Left lobe of liver (tissue), 2 donors: Measurements from ENCODE around the gene AMT. TPM values are rescaled to one million over a fixed set of nuclear protein-coding genes. Genes with fewer than 3 reads are reported as not detected.

Experiments
- ATAC-seq: fragments of 200-7000 bp; cut with Tn5 transposase; one replicate; pipeline ENCODE4 v1.9.1; 2020; ENCODE audit warnings: mild to moderate bottlenecking, moderate library complexity
- DNase-seq: peaks from one replicate; pipeline ENCODE4 v3.0.0-alpha.2; 2020; ENCODE audit warnings: low spot score
- total RNA-seq: library from RNA; stranded (reverse); gene quantifications from one replicate; pipeline ENCODE4 v1.2.1, GENCODE V29; 2021
- donor health status: DM: no; HTN: no; CAD: no; lungs with moderate emphysema.
- donor health status: DM: no; HTN: yes; CAD: no.

AMT gene
- total RNA-seq, result 46.8 TPM

GRCh38 chr3:49422379-49423248, at the start of gene AMT:
TSS of gene AMT (minus strand) at chr3:49422473. CDS start at chr3:49422450, 23 bp downstream.
- peak; percentile 83 for DNase-seq
- ATAC-seq, result peak; percentile 94

DNA sequence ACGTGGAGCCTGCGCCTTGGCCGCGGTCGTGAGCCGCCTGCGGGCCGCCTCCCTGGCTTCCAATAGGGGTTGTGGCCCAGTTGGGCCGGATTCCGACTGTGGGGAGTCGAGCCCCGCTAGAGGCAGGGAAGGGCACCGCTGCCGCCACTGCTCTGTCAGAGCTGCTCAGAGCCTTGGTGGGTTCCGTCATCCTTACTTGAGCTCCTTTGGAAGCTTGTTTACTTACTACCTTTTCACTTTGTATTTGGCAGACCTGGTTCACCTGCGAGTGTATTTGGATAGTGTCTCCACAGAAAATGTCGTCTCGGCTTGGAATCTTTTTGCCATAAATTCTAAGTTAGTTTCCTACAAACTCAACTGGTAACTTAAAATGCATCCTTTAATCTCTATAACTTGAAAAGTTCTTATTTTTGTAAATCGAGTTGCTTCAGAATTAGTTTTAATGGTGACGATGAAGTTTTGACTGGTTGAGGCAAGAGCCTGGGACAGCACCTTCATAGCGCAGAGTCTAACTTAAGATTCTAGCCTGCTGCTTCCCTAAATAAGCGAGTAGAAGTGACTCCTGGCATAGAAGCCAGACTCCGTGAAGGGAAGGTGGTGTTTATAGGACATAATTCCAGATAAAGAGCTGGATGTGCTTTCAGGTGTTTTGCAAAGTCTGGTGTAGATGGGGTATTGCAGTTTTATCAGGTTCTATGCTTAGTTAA, 48.6 kb upstream of the AMT start:
- no peak for ATAC-seq

DNA sequence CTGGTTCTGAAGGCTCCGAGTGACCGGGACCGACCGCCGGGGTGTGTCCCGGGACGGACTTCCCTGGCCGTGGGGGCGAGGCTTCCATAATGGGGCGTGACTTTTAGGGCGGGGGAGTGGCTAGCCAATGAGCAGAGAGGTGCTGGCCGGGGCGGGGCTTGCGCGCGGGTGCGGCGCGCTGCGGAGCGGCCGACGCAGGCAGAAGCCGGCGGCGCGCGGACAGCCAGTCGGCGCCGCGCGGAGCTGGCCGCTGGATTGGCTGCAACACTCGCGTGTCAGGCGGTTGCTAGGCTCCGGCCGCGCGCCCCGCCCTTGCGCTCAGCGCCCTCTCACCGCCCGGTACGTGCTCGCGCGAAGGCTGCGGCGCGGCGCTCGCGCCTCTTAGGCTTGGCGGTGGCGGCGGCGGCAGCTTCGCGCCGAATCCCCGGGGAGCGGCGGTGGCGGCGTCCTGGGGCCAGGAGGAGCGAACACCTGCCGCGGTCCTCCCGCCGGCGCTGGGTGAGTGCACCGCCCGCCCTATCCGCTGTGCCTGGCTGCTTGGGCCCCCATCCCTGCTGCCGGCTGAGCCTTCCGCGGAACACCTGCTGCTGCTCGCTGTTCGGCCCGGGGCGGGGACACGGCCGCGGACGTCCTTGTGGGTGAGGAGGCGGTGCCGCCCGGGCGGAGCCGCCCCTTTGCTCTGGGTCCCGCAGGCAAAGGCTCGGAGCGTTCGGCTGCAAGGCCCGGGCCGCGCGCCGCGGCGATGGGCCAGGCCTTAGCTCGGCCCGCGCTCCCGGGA, 47.9 kb upstream of the AMT start, which contains the start of gene DAG1:
DAG1 (plus strand) TSS at position 332 of the 778 bp plus-strand sequence. CDS start 40,268 bp downstream, outside the sequence.
- ATAC-seq, result peak; percentile 86
- peak; percentile 99 for DNase-seq

More for the DNA sequence above, 48.6 kb upstream of the AMT start:
- DNase-seq, result no peak

DNA sequence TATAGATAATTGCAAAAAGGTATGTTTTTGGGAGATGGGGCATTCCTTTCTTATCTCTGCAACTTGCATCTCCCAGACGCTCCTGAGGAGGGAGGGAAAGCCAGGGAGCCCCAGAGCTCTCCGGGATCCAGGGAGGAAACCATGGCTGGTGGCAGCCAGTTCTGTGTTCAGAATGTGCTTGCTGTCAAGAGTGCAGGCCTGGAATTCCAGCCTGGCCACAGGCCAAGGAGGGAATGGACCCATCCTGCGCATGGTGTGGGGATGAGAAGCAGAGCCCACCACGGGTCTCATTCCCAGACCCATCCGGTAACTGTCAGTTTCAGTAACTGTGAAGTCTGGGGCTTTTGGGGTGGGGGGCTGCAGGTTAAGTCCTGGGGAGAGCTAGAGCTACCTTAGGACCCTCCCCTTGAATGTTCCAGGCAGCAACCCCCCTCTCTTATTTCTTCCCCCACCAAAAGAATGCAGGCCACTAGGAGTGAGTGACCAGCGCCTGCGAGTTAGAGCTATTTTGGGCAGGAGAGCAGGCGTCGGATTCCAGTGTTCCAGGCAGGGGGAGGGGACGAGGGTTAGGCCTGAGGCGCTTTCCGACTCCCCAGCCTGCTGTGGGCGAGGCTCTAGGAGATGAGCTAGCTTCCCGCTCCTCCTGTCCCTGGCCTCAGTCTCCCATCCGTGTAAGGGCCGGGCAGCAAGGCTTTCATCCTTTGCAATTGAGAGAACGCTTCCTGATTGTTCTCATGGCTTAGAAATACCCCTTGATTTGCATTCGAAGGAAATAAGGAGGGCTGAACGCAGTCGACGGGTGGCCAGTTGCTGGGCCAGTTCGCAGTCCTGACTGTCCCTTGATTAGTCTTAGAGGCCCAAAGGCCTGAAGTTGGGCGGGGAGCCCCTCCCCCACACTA, 47.0 kb upstream of the AMT start:
- peak; percentile 41 for ATAC-seq
- peak; percentile 70 for DNase-seq

- ATAC-seq, result no peak
- DNase-seq, result no peak
Observed at GRCh38 chr3:49466085-49466484, 43.8 kb upstream of the AMT start.

GRCh38 chr3:49465270-49466034, 43.2 kb upstream of the AMT start:
- DNase-seq (no peak), ATAC-seq (no peak)

DNA sequence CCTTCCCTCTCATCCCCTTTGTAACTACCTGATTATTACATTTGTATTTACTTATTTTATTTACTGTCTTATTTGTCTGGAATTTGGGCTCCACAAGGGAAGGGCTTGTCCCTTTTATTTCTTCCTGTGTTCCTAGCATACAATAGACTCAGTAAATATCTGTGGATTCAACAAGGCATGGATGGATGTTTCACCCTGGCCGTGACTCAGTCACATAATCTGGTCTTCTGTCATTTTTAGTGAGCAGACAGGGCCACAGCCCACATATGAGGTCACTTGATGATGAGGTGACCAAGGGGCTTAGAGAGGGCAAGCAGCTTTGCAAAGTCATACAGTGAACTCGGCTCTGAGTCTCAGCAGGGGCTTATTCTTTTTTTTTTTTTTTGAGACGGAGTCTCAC, 39.9 kb upstream of the AMT start:
- DNase-seq, result no peak
- ATAC-seq, result no peak

GRCh38 chr3:49461443-49462171, 39.3 kb upstream of the AMT start:
- no peak for DNase-seq
- no peak for ATAC-seq

DNA sequence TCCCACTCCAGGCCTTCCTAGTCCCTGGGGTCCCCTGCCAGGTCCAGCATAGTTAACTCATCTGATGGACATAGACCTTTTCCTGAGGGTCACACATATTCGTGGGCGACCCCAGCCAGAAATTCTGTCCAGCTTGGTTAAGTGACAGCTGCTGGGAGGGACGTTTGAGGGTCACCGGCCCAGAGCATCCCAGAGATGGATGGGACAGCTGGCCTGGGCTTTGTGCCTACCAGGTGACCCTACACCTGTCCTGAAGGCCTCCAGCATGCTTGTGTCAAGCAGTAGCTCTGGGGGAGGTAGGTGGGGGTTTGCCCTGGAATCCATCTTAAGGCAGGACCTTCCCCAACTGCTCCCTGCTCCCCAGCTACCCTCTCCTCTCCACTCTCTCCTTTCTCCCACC, 38.7 kb upstream of the AMT start:
- ATAC-seq, result no peak
- no peak for DNase-seq

DNA sequence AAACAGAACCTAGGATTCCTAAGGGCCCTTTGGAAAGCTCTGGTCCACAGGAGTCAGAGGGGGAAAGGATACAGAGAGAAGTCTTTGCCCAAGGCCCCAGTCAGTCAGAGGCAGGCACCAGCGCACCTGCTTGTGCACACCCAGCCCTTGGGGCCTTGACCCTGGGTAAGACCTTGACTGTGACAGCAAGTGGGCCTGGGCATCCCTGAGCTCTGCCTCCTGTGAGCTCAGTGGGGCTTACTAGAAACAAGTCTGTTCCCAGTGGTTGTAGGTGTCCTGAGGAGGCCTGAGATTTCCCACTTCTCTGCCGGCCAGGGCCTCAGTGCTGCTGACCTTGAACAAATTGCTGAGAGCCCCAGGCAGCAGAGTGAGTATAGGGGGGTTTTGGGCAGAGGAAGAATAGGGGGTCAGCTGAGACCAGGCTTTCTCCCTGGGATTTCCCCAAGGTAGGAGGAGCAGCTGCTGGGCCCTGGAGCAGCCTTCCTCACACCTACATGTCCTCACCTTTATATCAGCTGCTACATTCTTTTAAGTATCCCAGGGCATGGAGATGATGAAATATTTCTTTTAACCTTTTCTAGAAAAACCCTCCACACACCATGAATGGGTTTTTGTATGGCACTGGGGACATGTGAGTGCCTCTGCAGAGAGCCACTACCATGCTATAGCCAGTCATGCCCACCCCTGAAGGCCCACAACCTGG, 38.1 kb upstream of the AMT start:
- ATAC-seq (no peak), DNase-seq (no peak)

- DNase-seq (no peak), ATAC-seq (no peak)
Observed at GRCh38 chr3:49456466-49456865, 34.2 kb upstream of the AMT start.

- ATAC-seq, result peak; percentile 46
- DNase-seq, result no peak
Observed at GRCh38 chr3:49454898-49455681, 32.8 kb upstream of the AMT start.

GRCh38 chr3:49454458-49454857, 32.2 kb upstream of the AMT start:
- no peak for DNase-seq
- ATAC-seq, result peak; percentile 75

DNA sequence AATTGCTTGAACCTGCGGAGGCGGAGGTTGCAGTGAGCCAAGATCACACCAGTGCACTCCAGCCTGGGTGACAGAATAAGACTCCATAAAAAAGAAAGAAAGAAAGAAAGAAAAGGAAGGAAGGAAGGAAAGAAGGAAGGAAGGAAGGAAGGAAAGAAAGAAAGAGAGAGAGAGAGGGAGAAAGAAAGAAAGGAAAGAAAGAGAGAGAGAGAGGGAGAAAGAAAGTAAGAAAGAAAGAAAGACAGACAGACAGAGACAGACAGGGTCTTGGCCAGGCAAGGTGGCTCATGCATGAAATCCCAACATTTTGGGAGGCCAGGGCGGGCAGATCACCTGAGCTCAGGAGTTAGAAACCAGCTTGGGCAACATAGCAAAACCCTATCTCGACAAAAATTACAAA, 31.3 kb upstream of the AMT start:
- DNase-seq, result no peak
- ATAC-seq, result no peak

DNA sequence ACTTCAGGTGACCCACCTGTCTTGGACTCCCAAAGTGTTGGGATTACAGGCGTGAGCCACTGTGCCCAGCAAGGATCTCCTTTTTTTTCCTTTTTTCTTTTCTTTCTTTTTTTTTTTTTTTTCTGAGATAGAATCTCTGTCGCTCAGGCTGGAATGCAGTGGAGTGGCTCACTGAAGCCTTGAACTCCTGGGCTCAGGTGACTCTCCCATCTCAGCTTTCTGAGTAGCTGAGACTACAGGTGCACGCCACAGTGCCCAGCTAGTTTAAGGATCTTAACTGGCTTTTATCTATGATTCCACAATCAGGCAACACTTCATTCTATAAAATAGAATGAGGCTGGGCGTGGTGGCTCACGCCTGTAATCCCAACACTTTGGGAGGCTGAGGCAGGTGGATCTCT, 23.1 kb upstream of the AMT start:
- no peak for ATAC-seq
- no peak for DNase-seq

DNA sequence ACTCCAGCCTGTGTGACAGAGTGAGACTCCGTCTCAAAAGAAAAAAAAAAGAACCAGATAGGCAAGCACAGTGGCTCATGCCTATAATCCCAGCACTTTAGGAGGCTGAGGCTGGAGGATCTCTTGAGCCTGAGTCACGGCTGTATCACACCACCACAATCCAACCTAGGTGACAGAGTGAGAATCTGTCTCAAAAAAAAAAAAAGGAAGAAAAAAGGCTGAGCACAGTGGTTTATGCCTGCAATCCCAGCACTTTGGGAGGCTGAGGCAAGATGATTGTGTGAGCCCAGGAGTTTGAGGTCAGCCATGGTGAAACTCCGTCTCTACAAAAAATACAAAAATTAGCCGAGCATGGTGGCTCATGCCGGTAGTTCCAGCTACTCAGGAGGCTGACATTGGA, 12.5 kb upstream of the AMT start:
- ATAC-seq (no peak), DNase-seq (no peak)

DNA sequence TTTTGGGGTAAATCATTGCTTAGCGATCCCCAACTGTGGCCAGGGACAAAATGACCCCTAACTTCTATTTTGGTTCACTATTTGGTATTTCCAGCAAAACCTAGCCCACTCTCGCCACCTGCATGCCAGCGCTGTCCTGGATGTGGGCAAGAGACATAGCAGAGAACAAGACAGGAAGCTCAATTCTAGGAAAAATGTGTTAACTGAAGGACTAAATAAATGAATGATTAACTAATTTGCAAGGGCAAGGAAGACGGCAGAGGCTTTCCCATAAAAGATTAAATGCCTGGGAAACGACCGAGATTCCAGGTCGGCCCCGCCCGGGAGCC, 6.4 kb upstream of the AMT start:
- DNase-seq (no peak), ATAC-seq (peak; percentile 29)

DNA sequence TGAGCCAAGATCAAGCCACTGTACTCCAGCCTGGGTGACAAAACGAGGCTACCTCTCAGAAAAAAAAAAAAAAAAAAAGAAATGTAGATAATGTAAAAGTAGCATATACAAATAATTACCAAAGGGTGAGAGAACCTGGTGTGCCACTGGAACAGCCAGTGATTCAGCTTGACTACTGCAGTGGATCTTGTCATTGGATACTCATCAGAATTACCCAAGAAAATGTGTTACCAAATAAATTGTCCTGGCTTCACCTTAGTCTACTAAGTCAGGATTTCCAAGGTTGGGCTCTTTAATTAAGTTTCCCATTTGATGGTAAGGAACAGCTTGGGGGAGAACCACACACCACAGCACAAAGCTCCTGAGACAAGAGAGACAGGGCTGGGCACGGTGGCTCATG, 5.3 kb upstream of the AMT start:
- DNase-seq (no peak), ATAC-seq (no peak)
